CD1c-positive myeloid dendritic cell (primary cell): ENCODE measurements around the gene CAPN9.
"Not testable (repeated sequence)": the region's sequence is repeated elsewhere in the genome, so short reads cannot be mapped to it uniquely, and the experiment has no call there.

Experiments
- DNase-seq: peaks from one replicate; pipeline ENCODE4 v3.0.0-alpha.2; 2016; ENCODE audit errors: extremely low spot score

CAPN9 gene

GRCh38 chr1:230747127-230747730 is at the start of gene CAPN9:
CAPN9 (plus strand) TSS chr1:230747388; CDS start chr1:230747497, 109 bp downstream.
- DNase-seq: no peak

GRCh38 chr1:230698130-230698529 is 49.1 kb upstream of the CAPN9 start:
- DNase-seq: no peak

- DNase-seq: not testable (repeated sequence)
Measured at GRCh38 chr1:230698964-230699363, 48.2 kb upstream of the CAPN9 start.

GRCh38 chr1:230699716-230700115 is 47.5 kb upstream of the CAPN9 start:
- DNase-seq: no peak

GRCh38 chr1:230700132-230700531 is 47.1 kb upstream of the CAPN9 start:
- no peak for DNase-seq

- DNase-seq: no peak
Measured at GRCh38 chr1:230701434-230701833, 45.8 kb upstream of the CAPN9 start.

GRCh38 chr1:230701895-230702768 is 45.1 kb upstream of the CAPN9 start:
- no peak for DNase-seq

GRCh38 chr1:230702934-230703678 is 44.1 kb upstream of the CAPN9 start:
- no peak for DNase-seq

- DNase-seq: no peak
Measured at GRCh38 chr1:230703679-230704385, 43.4 kb upstream of the CAPN9 start.

GRCh38 chr1:230704830-230705229 is 42.4 kb upstream of the CAPN9 start:
- no peak for DNase-seq

GRCh38 chr1:230705289-230706019 is 41.7 kb upstream of the CAPN9 start:
- no peak for DNase-seq

- no peak for DNase-seq
Measured at GRCh38 chr1:230706020-230706699, 41.0 kb upstream of the CAPN9 start.

GRCh38 chr1:230706887-230707731 is 40.1 kb upstream of the CAPN9 start:
- no peak for DNase-seq

GRCh38 chr1:230707732-230708630 is 39.2 kb upstream of the CAPN9 start:
- DNase-seq: no peak

GRCh38 chr1:230708631-230709580 is 38.3 kb upstream of the CAPN9 start:
- DNase-seq: no peak

- DNase-seq: no peak
Measured at GRCh38 chr1:230709619-230710542, 37.3 kb upstream of the CAPN9 start.
